HuH-7 (cell line): ENCODE measurements around the gene PRDM16.
A peak's percentile ranks its signal among the peaks of the same experiment; 100 is the strongest.

Experiments used
- DNase-seq: peaks from one replicate; pipeline ENCODE4 v3.0.0; 2011; ENCODE audit warnings: low spot score

PRDM16 gene

DNA sequence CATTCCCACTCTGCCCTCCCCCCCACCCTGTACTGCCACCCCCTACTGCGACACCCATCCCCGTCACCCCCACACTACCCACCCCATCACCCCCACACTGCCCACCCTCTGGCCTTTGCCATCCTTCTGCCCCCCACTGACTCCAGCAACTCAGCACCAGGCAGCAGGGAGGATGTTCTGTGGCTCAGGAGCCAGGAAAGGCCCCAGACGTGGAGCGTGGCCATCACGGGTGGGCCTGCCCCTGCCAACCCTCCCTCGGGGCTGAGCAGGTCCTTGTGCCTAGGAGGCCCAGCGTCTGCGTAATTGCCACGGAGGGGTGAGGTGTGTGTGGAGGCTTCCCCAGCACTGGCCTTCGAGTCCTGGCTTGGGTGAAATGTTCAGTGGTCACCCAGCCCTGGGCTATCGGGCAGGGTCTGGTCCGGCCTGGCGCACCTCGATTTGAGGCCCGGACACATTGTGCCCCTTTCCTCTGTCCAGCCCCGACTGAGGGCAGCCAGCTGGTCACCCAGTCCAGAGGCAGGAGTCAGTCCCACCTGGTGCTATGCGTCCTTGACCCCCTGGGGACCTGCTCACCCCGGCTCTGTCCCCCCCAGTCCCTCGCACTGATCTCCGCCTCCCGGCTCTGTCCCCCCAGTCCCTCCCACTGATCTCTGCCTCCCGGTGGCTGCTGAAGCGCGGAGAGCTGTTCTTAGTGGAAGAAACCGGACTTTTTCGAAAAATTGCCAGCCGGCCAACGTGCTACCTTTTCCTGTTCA lies 408.4 kb downstream of the PRDM16 start:
- no peak for DNase-seq

DNA sequence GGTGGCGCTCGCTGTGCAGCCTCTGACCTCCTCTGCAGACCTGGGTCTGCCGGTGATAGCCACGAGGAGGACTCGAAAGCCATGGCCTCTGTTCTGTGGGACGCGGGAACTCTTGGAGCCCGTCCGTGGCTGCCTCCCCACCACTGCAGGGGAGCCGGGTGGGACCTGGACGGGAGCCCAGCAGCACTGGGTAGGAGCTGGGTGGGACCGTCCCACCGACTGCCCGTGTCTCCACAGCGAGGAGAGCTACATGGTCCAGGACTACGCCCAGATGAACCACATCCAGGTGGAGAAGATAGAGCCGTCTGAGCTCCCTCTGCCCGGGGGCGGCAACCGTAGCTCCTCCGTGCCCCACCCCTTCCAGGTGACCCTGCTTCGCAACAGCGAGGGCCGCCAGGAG lies 409.2 kb downstream of the PRDM16 start:
- DNase-seq: no peak

DNA sequence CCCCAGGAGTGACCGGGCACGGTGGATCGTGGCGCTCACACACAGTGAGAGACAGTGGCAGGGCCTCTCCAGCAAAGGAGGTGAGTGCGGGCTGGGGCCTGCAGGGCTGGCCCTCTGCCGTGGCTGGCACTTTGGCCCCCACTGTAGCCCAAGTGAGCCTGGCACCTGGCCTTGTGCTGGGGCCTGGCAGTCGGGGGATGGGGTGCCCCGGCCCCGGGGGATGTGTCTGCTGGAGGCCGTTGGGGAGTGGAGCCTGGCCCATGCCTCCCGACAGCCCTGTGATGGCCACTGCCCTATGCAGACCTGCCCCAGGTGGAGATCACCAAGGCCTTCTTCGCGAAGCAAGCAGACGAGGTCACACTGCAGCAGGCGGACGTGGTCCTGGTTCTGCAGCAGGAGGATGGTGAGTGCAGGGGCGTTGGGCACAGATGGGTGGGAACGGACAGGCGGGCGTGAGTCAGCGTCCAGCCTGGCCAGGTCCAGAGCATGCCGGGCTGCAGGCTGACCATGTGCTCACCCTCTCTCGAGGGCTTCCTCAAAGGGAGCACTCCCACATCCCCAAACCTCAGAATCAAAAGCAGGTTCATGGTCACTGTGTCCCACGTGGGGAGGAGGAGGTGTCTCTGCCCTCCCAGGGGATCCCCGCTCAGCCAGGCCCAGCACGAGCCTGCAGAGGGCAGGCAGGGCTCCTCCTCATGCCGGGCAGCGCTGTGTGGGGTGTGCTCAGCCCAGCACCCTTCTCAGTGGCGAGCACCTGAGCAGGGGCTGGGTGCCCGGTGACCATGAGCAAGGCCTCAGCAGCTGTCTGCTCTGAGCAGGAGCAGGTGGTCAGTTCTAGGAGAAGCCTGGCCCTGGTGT lies 410.7 kb downstream of the PRDM16 start:
- no peak for DNase-seq

DNA sequence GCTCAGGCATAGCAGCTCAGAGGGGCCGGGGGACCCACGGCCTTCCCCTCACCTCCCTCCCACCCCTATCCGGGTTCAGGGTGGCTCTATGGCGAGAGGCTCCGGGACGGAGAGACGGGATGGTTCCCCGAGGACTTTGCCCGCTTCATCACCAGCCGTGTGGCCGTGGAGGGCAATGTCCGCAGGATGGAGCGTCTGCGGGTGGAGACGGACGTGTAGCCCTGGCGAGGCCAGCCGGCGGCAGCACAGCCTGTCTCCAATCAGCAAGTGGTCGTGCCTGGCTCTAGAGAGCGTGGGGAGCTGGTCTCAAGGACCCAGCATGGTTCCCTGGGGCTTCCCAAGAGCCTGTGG lies 411.3 kb downstream of the PRDM16 start:
- peak; percentile 44 for DNase-seq

DNA sequence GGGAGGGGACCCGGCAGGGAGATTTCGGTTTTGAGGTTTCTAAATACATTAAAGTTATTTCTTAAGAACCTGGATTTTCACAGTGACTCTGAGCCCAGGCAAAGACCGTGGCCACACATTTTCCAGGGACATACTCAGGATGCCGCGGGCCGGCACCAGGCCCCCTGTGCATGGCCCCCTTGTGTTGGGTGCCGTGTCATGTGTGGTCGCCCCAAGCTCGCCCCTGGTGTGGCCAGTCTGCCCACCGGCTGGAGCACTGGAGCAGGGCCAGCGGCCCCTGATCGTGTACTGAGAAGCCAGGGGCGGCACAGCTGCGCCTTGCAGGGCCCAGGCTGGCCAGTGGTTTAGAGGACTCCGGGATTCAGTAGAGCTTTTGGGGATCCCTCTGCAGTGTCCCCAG lies 412.0 kb downstream of the PRDM16 start:
- no peak for DNase-seq

DNA sequence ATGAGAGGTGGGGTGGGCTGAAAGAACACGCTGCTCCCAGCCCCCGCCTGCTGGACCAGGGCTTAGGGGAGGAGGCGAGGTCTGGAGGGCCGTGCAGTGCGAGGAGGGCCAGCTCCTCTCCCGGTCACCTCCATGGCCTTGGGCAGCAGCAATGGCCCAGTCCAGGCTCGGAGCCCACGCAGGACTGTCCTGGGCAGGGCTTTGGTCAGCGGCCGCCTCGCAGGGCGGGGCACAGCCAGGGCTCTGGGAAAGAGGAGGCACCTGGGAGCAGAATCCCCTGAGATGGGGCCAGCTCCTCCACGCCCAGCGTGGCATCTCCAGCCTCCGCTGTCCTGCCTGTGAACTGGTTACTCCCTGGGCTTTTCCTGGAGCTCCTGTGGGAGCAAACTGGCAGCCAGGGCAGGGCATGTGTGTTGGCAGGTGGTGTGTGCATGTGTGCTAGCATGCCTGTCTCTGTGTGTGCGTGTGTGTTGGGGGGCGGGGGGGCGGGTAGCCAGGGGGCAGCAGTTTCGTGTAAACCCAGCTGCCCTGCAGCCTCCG lies 412.9 kb downstream of the PRDM16 start:
- no peak for DNase-seq

DNA sequence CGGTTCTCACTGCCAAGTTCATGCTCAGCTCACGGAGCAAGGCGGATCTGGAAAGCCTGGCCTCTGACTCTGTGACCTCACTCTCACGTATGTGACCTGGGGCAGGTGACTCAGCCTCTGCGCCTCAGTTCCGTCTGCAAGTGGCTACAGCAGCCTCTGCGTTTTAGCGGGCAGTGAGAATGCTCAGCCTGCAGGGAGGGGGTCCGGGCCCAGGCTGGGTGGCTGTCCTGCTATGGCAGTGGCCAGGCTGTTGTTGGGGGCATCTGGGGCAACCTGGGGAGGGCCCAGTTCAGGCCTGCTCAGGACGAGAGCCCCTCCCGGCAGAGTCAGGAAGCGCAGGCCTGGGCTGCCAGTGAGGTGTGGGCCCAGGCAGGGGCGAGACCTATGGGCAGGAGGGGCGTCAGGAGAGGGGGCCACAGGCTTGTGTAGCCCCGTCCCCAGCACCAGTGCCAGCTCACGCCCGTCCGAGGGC lies 413.4 kb downstream of the PRDM16 start:
- DNase-seq: peak; percentile 44

DNA sequence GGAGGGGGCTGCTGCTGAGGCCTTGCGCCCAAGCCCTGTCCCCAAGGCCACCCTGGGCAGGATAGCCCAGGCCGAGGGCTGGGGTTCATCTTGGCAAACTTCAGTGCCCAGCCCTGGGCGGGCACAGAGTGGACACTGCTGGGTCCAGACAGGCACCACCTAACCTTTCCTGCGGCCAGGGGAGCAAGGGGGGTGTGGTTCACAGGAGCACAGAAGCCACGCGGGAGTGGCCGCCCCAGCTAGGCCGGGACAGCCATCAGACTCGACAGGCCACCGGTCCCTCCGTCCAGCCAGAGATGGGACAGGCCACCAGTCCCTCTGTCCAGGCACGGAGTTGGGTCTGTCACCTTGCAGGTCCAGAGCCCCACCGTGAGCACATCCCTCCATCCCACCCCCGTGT lies 414.4 kb downstream of the PRDM16 start:
- peak; percentile 40 for DNase-seq

DNA sequence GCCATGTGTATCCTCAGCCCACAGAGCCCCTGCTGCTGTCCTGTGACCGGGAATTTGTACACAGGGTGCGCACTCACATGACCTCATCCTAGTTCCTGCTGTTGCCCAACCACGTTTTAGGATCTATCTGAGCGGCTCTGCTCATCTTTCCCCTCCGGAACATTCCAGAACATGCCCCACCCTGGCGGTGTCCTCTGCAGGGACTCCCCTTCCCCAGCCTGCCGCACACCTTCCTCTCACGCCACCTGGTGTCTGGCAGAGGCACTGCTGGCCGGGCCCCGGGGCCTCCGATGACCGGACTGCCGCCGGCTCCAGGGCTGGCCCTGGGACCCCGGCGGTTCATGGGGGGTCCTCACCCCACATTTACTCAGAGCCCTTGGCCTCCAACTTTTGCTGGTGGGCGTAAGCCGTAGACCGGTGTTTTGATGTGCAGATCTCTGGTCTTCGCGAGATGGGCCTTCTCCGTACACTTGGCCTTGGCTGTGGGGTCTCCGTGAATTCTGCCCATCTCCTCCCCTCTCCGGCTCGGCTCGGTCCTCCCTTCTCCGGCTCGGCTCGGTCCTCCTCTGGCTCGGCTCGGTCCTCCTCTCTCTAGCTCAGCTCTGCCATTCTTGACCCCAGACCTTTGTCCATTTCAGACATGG lies 414.9 kb downstream of the PRDM16 start:
- DNase-seq: peak; percentile 86

DNA sequence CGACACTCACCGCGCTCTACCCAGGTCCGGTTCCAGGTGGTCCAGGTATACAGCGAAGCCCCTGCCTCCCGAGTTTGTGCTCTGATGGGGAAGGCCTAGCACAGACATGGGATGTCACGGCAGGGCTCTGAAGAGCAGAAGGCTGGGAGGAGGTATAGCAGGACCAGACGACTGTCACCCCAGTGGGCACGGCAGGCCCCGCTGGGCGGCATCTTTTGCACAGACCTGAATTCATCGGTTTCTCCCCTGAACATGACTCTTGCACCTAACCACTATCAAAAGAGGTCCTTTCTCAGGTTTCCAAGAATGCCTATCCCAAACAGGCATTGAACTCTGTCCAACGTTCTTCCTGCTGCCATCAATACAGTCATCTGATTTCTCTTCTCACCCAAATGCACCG lies 416.0 kb downstream of the PRDM16 start:
- DNase-seq: no peak
